Gastrocnemius medialis (tissue), 4 donors: ENCODE data around the gene EGR4. TPM values are rescaled to one million over a fixed set of nuclear protein-coding genes. Genes with fewer than 3 reads are reported as not detected.

Experiments
- ATAC-seq, 2 donors: fragments of 150-250 bp; one replicate each; pipeline ENCODE4 v1.9.1; 2016
- DNase-seq, 2 donors: peaks; one replicate each; pipeline ENCODE4 v3.0.0-alpha.2; 2019
- H3K27ac ChIP-seq, 4 donors: fragments of 200-600 bp; sonication (generic); 1 replicate in 1 of 4; 2 replicates in 3 of 4; pipeline ENCODE4 v1.5.1; 2016 to 2018; ENCODE audit warnings: mild to moderate bottlenecking in 2 of 4, moderate library complexity in 1 of 4
- H3K27me3 ChIP-seq, 3 donors: fragments of 200-600 bp; sonication (generic) in 2 of 3; 1 replicate in 1 of 3; 2 replicates in 2 of 3; pipeline versions ENCODE4 v1.5.1 to v1.6.0; 2016 to 2019; ENCODE audit warnings: mild to moderate bottlenecking in 1 of 3, moderate library complexity in 1 of 3
- H3K36me3 ChIP-seq, 2 donors: fragments of 200-600 bp; sonication (generic) in 1 of 2; one replicate each; pipeline ENCODE4 v1.5.1; 2017 to 2018
- H3K4me1 ChIP-seq, 2 donors: fragments of 200-600 bp; sonication (generic) in 1 of 2; one replicate each; pipeline ENCODE4 v1.5.1; 2016 to 2017; ENCODE audit warnings: mild to moderate bottlenecking in 2 of 2
- H3K4me3 ChIP-seq, 4 donors: fragments of 200-600 bp; sonication (generic) in 3 of 4; 1 replicate in 1 of 4; 2 replicates in 3 of 4; pipeline ENCODE4 v1.5.1; 2016 to 2019; ENCODE audit warnings: mild to moderate bottlenecking in 2 of 4
- H3K9me3 ChIP-seq, 3 donors: fragments of 200-600 bp; sonication (generic) in 2 of 3; 1 replicate in 1 of 3; 2 replicates in 2 of 3; pipeline ENCODE4 v1.5.1; 2016 to 2019
- CTCF ChIP-seq, 5 experiments: fragments of 450-650 bp in 3 of 5; fragments of 200-600 bp in 2 of 5; sonication (generic) in 2 of 5; IDR thresholded peaks in 4 of 5; conservative IDR thresholded peaks in 1 of 5; 1 replicate in 4 of 5; 2 replicates in 1 of 5; pipeline ENCODE4 v1.5.1; 2016 to 2019; ENCODE audit warnings: antibody characterized with exemption in 5 of 5, mild to moderate bottlenecking in 3 of 5, moderate library complexity in 3 of 5
- POLR2A ChIP-seq, 2 donors: fragments of 450-650 bp; IDR thresholded peaks; one replicate each; pipeline ENCODE4 v1.6.1; 2017; ENCODE audit warnings: antibody characterized with exemption in 2 of 2, mild to moderate bottlenecking in 2 of 2, moderate library complexity in 2 of 2
- in situ Hi-C, 4 donors: fragments of 200-750 bp; cut with MboI; loops; one replicate each; pipeline versions ENCODE4 v1.15.0 to v1.8.0; 2017; ENCODE audit warnings: low sequenced_read_pairs in 4 of 4
- intact Hi-C: fragments of 100-400 bp; cut with DNase I; formaldehyde crosslinking; loops from one replicate; pipeline ENCODE4 v1.15.1; 2023; ENCODE audit warnings: low total_unique reads
- total RNA-seq, 4 donors: library from RNA; depleted of rRNA; stranded (reverse); fragments of >200 nt; gene quantifications; one replicate each; pipeline versions ENCODE4 v1.1.0 to v1.2.3, GENCODE V29; 2016

Gene EGR4
- total RNA-seq, 4 donors from 2014 or later, result not detected

GRCh38 chr2:73295751-73296400 lies 2.5 kb upstream of the EGR4 start:
- no peaks in the 10 kb centered on the region for H3K36me3 ChIP-seq
- H3K27me3 ChIP-seq, result peaks cover 47 to 62% (median 61%) of the 10 kb centered on the region in 3 donors

GRCh38 chr2:73294239-73294638 lies 891 bp upstream of the EGR4 start:
- H3K27ac ChIP-seq, result no peak overlapping the region
- no peak overlapping the region for H3K4me3 ChIP-seq
- intact Hi-C loops (no loop called here), in situ Hi-C loops (no loop called here)
- peaks cover 58 to 76% (median 64%) of the 10 kb centered on the region in 3 donors for H3K27me3 ChIP-seq
- no peaks in the 10 kb centered on the region for H3K36me3 ChIP-seq
- no peaks in the 10 kb centered on the region for H3K9me3 ChIP-seq
- no peak for ATAC-seq
- H3K4me1 ChIP-seq, result no peaks in the 10 kb centered on the region
- no peak for DNase-seq
- no peak for TF ChIP-seq CTCF (IDR thresholded peaks at IDR 0.05 in 4 of 5, conservative IDR thresholded peaks at IDR 0.05 in 1 of 5)

More at GRCh38 chr2:73295751-73296400, 2.5 kb upstream of the EGR4 start:
- intact Hi-C loops, result no loop called here
- Histone ChIP-seq H3K4me1 (no peaks in the 10 kb centered on the region), H3K27ac (no peak overlapping the region), H3K4me3 (no peak overlapping the region), H3K9me3 (no peaks in the 10 kb centered on the region)
- DNase-seq (no peak), ATAC-seq (no peak)
- TF ChIP-seq CTCF (IDR thresholded peaks at IDR 0.05 in 4 of 5, conservative IDR thresholded peaks at IDR 0.05 in 1 of 5) (no peak), POLR2A (IDR thresholded peaks at IDR 0.05) (no peak)
- in situ Hi-C loops, result no loop called here

- H3K9me3 ChIP-seq, result no peaks in the 10 kb centered on the region
- peaks cover 58 to 75% (median 66%) of the 10 kb centered on the region in 3 donors for H3K27me3 ChIP-seq
- in situ Hi-C loops, result no loop called here
- H3K4me3 ChIP-seq, result peak overlapping the region; percentile 42 to 53 (median 46)
- no peak overlapping the region for H3K27ac ChIP-seq
- no peaks in the 10 kb centered on the region for H3K4me1 ChIP-seq
- ATAC-seq (no peak), DNase-seq (no peak)
- no peaks in the 10 kb centered on the region for H3K36me3 ChIP-seq
- TF ChIP-seq CTCF (IDR thresholded peaks at IDR 0.05 in 4 of 5, conservative IDR thresholded peaks at IDR 0.05 in 1 of 5) (no peak), POLR2A (IDR thresholded peaks at IDR 0.05) (no peak)
- intact Hi-C loops, result no loop called here
These were observed 328 bp downstream of the EGR4 start for GRCh38 chr2:73292906-73293533.

GRCh38 chr2:73292316-73292905 lies 937 bp downstream of the EGR4 start:
- in situ Hi-C loops, result no loop called here
- Histone ChIP-seq H3K4me1 (no peaks in the 10 kb centered on the region), H3K27ac (no peak overlapping the region), H3K27me3 (peaks cover 58 to 79% (median 70%) of the 10 kb centered on the region in 3 donors), H3K4me3 (no peak overlapping the region), H3K36me3 (no peaks in the 10 kb centered on the region), H3K9me3 (no peaks in the 10 kb centered on the region)
- no peak for ATAC-seq
- TF ChIP-seq POLR2A (IDR thresholded peaks at IDR 0.05), result no peak
- no peak for TF ChIP-seq CTCF (IDR thresholded peaks at IDR 0.05 in 4 of 5, conservative IDR thresholded peaks at IDR 0.05 in 1 of 5)
- intact Hi-C loops, result no loop called here
- no peak for DNase-seq
